Activated naive CD4-positive, alpha-beta T cell treated with anti-CD3 and anti-CD28 coated beads, Interleukin-2, amount 50 U/mL, for 72 hours (primary cell): ENCODE results near the gene TMEM50A. TPM values are rescaled to one million over a fixed set of nuclear protein-coding genes. Genes with fewer than 3 reads are reported as not detected.
"Not testable (repeated sequence)": the region's sequence is repeated elsewhere in the genome, so short reads cannot be mapped to it uniquely, and the experiment has no call there.

ENCODE experiments used
- ATAC-seq, 2 donors: fragments of 150-1000 bp; cut with Tn5 transposase; 2 replicates each; pipeline ENCODE4 v1.10.0; 2021; ENCODE audit warnings: mild to moderate bottlenecking in 2 of 2, moderate library complexity in 2 of 2
- DNase-seq, 2 donors: peaks; one replicate each; pipeline ENCODE4 v3.0.0; 2021 to 2022; ENCODE audit warnings: low spot score in 2 of 2
- H3K27ac Mint-ChIP-seq, 2 donors: one replicate each; pipeline ENCODE4 v1.8.0; 2022; ENCODE audit warnings: mild to moderate bottlenecking in 2 of 2, mixed read lengths in 2 of 2
- H3K36me3 Mint-ChIP-seq, 2 donors: one replicate each; pipeline ENCODE4 v1.8.0; 2022; ENCODE audit warnings: mixed read lengths in 2 of 2
- H3K9me3 Mint-ChIP-seq, 2 donors: one replicate each; pipeline ENCODE4 v1.8.0; 2022; ENCODE audit warnings: mixed read lengths in 2 of 2
- total RNA-seq, 2 donors: library from RNA; stranded (reverse); gene quantifications; one replicate each; pipeline ENCODE4 v1.2.3, GENCODE V29; 2022

Gene TMEM50A
- total RNA-seq, 2 donors from 2014 or later, result 92.0 to 95.5 TPM

DNA sequence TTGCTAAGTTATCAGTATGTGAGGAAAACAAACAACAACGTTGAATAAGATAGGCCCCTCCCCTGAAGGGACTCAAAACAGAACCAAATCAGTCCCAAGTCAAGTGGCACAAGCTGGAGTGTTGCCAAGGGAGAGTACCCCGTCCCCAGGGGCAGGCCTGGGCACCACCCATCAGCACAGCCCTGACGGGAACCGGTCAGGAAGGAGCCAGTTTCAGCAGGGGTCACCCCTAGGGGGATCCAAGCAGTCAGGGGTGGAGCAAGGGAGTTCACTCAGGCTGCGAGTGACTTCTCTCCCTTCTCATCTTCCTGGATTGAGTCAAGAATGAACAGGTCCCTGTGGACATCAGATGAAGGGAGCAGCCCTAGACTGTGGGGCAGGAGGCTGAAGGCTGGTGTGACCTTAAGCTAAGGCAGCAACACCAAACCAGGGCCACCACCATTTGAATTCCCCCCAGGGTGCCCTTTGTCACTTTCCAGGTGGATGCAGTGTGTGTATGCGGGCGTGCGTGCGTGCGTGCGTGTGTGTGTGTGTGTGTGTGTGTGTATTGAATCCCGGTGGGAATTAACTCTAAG, 67.7 kb downstream of the TMEM50A start:
- H3K27ac Mint-ChIP-seq, H3K9me3 Mint-ChIP-seq, ATAC-seq, DNase-seq, H3K36me3 Mint-ChIP-seq: not testable (repeated sequence)

DNA sequence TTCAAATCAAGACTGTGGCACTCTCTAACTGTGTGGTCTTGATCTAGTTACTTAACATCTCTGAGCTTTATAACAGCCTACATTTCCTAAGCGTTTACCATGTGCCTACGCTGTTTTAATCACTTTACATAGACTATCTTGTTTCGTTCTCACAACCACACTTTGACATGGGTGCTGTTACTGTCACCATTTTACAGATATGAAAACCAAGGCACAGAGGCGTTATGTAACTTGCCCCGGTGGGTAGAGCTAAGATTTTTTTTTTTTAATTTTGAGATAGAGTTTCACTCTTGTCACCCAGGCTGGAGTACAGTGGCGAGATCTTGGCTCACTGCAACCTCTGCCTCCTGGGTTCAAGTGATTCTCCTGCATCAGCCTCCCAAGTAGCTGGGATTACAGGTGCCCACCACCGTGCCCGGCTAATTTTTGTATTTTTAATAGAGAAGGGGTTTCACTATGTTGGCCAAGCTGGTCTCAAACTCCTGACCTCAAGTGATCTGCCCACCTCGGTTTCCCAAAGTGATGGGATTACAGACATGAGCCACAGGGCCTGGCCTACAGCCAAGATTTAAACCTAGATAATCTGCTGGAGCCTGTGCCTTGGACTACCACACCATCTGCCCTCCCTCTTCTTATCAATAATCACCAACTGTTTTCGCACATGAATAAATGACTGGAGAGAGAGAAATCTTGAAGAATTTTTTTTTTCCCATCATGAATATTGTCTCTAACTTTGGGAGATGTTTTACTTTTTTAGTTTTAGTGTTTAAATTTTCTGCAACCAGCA, 71.7 kb downstream of the TMEM50A start:
- H3K9me3 Mint-ChIP-seq, H3K27ac Mint-ChIP-seq, ATAC-seq, DNase-seq, H3K36me3 Mint-ChIP-seq: not testable (repeated sequence)

Other genes with a start within 250 kb of the TMEM50A start
- 10 to 100 TPM; 42.3 to 58.1 TPM for gene SYF2, start 105.8 kb upstream of the TMEM50A start, total RNA-seq
- 100 to 1,000 TPM; 147 to 154 TPM for gene RSRP1, start 90.9 kb upstream of the TMEM50A start, total RNA-seq
- not detected for gene RHD, start 65.8 kb upstream of the TMEM50A start, total RNA-seq
- gene RHCE, start 82.5 kb downstream of the TMEM50A start, total RNA-seq, result under 1 TPM in 1 of 2 donors, not detected in 1; 0.64 TPM
- 10 to 100 TPM; 14.3 to 19.7 TPM for gene MACO1, start 92.6 kb downstream of the TMEM50A start, total RNA-seq
- gene LDLRAP1, start 205.3 kb downstream of the TMEM50A start, total RNA-seq, result 10 to 100 TPM; 17.2 to 29.2 TPM